ENCODE results near the gene CASP10.

Gene CASP10

GRCh38 chr2:201275990-201276389, 93.0 kb downstream of the CASP10 start:
- no peak for DNase-seq (ENCODE audit: low read depth in 2 of 2)
- H3K4me3 ChIP-seq (replicated peaks in 1 of 2; ENCODE audit: low read depth in 2 of 2, low read length in 2 of 2), result no peak overlapping the region
- no peak for TF ChIP-seq CTCF (IDR thresholded peaks at IDR 0.05; ENCODE audit: low read depth, low read length)

GRCh38 chr2:201276511-201276910, 93.6 kb downstream of the CASP10 start:
- TF ChIP-seq CTCF (IDR thresholded peaks at IDR 0.05; ENCODE audit: low read depth, low read length), result no peak
- no peak overlapping the region for H3K4me3 ChIP-seq (replicated peaks in 1 of 2; ENCODE audit: low read depth in 2 of 2, low read length in 2 of 2)
- no peak for DNase-seq (ENCODE audit: low read depth in 2 of 2)

All from cardiac fibroblast (primary cell).